Measurements from ENCODE around the gene JAZF1. TPM values are rescaled to one million over a fixed set of nuclear protein-coding genes. Genes with fewer than 3 reads are reported as not detected.

Gene JAZF1
- total RNA-seq, 4 donors from 2014 or later = 4.7 to 8.1 (median 5.7) TPM

DNA sequence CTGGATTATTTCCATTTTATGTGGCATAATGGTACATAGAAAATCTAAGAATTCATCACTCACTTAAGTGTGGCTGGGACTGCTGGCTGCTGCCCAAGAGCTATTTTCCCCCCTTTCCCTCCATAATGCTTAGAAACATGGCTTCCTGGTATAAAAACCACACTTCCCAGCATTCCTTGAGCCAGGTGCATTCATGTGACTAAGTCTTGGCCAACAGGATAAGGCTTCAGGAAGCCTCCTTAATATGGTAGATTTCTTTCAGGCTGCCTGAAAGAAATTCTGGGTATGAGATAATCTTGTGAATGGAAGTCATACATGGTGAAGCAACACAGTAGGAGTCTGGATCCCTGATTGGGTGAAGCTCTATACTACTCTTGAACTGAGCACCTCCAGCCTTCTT, 178.0 kb downstream of the JAZF1 start:
- DNase-seq (ENCODE audit: low spot score in 2 of 2) = no peak
- no peak for TF ChIP-seq POLR2A (IDR thresholded peaks at IDR 0.05)
- TF ChIP-seq, protein P1, sequence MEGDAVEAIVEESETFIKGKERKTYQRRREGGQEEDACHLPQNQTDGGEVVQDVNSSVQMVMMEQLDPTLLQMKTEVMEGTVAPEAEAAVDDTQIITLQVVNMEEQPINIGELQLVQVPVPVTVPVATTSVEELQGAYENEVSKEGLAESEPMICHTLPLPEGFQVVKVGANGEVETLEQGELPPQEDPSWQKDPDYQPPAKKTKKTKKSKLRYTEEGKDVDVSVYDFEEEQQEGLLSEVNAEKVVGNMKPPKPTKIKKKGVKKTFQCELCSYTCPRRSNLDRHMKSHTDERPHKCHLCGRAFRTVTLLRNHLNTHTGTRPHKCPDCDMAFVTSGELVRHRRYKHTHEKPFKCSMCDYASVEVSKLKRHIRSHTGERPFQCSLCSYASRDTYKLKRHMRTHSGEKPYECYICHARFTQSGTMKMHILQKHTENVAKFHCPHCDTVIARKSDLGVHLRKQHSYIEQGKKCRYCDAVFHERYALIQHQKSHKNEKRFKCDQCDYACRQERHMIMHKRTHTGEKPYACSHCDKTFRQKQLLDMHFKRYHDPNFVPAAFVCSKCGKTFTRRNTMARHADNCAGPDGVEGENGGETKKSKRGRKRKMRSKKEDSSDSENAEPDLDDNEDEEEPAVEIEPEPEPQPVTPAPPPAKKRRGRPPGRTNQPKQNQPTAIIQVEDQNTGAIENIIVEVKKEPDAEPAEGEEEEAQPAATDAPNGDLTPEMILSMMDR (IDR thresholded peaks at IDR 0.05) = no peak
- intact Hi-C loops (cut with DNase I; ENCODE audit: low total_unique reads) = no loop called here
- no peak overlapping the region for H3K4me3 ChIP-seq (ENCODE audit: low read depth, poor library complexity, severe bottlenecking)

DNA sequence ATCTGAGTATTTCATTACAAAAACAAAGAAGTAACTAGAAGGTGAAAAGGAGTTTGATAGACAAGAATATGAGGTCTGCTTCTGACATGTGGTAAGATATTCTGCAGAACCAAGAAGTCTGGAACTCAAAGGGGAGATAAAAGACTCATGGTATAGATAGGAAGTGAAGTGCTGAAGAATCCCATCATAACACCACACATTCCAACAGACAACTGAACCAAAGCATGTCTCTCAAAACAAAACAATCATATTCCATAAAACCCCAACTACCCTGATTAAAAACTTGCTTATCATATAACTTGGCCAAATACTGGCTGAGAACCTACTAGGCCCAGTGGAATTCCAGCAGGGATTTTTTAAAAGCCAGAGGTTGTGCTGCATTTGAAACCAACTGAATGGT, 178.7 kb downstream of the JAZF1 start:
- H3K4me3 ChIP-seq (ENCODE audit: low read depth, poor library complexity, severe bottlenecking) = no peak overlapping the region
- TF ChIP-seq POLR2A (IDR thresholded peaks at IDR 0.05) = no peak
- TF ChIP-seq, protein P1 (IDR thresholded peaks at IDR 0.05) = no peak
- intact Hi-C loops (cut with DNase I; ENCODE audit: low total_unique reads) = no loop called here
- no peak for DNase-seq (ENCODE audit: low spot score in 2 of 2)

DNA sequence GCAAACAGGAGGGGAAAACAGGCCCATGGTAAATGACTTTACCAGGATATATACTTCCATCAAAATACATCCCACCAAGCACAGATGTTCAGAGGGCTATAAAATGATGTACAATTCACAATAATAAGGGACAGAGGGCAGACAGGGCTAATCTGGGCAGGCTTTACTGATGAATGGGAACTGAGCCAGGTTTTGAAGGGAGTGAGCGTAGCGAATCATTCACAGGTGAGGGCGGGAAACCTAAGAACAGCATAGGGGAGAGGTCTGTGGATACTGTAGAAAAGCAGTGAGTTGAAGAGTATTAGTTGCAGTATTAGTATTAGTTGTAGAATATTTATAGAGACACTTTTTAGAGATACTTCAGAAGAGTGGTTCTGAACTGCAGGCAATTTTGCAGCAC, 180.8 kb downstream of the JAZF1 start:
- no peak for TF ChIP-seq POLR2A (IDR thresholded peaks at IDR 0.05)
- TF ChIP-seq, protein P1 (IDR thresholded peaks at IDR 0.05) = no peak
- 73 to 84% methylated on average over 3 of the region's 3 CpGs for WGBS, 2 donors
- no peak overlapping the region for H3K4me3 ChIP-seq (ENCODE audit: low read depth, poor library complexity, severe bottlenecking)
- no peak for DNase-seq (ENCODE audit: low spot score in 2 of 2)
- intact Hi-C loops (cut with DNase I; ENCODE audit: low total_unique reads) = no loop called here

DNA sequence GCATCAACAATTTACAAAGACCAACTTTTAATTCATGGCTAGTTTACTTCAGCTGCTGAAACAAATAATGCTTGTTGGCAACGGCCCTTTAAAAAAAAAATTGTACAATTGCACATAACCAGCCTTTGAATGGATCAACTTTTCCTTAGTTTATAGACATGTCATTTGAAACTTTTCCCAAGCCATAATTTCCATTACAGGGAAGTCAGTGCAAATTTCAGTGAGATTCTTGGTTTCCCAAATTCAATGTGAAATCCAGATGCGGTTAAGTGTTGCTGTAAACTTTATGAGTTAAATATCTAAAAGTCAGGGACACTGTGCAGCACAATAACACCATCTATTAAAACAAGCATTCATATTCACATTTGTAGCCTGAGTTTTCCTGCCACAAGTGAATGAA, 182.2 kb downstream of the JAZF1 start:
- WGBS, 2 donors = 74 to 89% methylated on average over 2 of the region's 2 CpGs
- TF ChIP-seq, protein P1 (IDR thresholded peaks at IDR 0.05) = no peak
- TF ChIP-seq POLR2A (IDR thresholded peaks at IDR 0.05) = no peak
- DNase-seq (ENCODE audit: low spot score in 2 of 2) = no peak
- intact Hi-C loops (cut with DNase I; ENCODE audit: low total_unique reads) = no loop called here
- H3K4me3 ChIP-seq (ENCODE audit: low read depth, poor library complexity, severe bottlenecking) = no peak overlapping the region

DNA sequence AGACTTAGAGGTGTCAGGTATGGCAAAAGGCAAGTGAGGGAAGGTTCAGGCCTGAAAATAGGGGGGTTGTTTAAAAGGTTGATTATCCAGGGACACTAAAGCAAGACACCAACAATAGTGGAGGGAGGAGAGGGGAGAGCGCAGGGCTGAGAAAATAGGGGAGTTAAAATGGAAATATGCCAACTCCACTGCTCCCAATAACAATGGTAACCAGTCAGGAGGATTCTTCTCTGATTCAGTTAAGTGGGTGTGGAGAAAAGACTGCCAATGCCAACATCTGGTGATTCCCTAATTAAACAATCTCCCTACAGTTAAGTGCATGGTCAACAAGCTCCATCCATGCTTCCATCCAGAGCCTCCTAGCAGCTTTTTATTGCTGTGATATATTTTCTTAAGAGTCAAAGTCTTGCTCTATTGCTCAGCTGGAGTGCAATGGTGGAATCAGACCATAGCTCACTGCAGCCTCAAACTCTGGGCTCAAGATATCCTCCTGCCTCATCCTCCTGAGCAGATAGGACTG, 183.3 kb downstream of the JAZF1 start:
- DNase-seq (ENCODE audit: low spot score in 2 of 2) = no peak
- intact Hi-C loops (cut with DNase I; ENCODE audit: low total_unique reads) = no loop called here
- TF ChIP-seq POLR2A (IDR thresholded peaks at IDR 0.05) = no peak
- TF ChIP-seq, protein P1 (IDR thresholded peaks at IDR 0.05) = no peak
- 90 to 100% methylated on average over 1 of the region's 1 CpG for WGBS, 2 donors
- no peak overlapping the region for H3K4me3 ChIP-seq (ENCODE audit: low read depth, poor library complexity, severe bottlenecking)

DNA sequence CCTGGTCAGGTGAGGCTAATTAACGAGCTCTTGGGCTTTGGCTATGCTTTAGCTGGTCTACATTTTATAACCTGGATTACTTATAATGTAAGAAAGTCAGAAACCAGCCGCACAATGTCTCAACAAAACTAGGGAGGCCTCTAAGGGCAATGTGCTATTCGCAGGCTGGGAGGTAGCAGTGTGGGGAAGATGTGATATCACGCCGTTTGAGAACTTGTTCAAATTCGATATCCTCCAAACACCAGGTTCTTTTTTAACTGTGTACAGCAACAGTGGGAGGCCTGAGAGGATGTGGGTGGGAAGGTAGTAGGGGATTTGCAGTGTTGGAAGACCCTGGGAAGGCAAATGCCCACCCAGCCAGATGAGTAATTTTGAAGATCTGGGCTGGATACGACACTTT, 184.5 kb downstream of the JAZF1 start:
- intact Hi-C loops (cut with DNase I; ENCODE audit: low total_unique reads) = no loop called here
- no peak for TF ChIP-seq POLR2A (IDR thresholded peaks at IDR 0.05)
- TF ChIP-seq, protein P1 (IDR thresholded peaks at IDR 0.05) = no peak
- no peak overlapping the region for H3K4me3 ChIP-seq (ENCODE audit: low read depth, poor library complexity, severe bottlenecking)
- no peak for DNase-seq (ENCODE audit: low spot score in 2 of 2)
- WGBS, 2 donors = 95 to 96% methylated on average over 7 of the region's 7 CpGs
